ENCODE results near the gene OPA1. TPM values are rescaled to one million over a fixed set of nuclear protein-coding genes. Genes with fewer than 3 reads are reported as not detected.

OPA1 gene
- total RNA-seq, 1 donor from 2014 or later = 124 TPM

GRCh38 chr3:193637831-193638230 is 44.8 kb downstream of the OPA1 start:
- H3K36me3 ChIP-seq = peaks cover 68% of the 10 kb centered on the region
- TF ChIP-seq CTCF (IDR thresholded peaks at IDR 0.05; ENCODE audit: borderline replicate concordance) = no peak
- H3K9me3 ChIP-seq (replicated peaks) = no peaks in the 10 kb centered on the region
- no peak for DNase-seq
- no peak overlapping the region for H3K4me3 ChIP-seq
- H3K27me3 ChIP-seq (ENCODE audit: low read depth) = no peaks in the 10 kb centered on the region
- intact Hi-C loops (cut with micrococcal nuclease) = no loop called here
- no peaks in the 10 kb centered on the region for H3K4me1 ChIP-seq
- no peak overlapping the region for H3K27ac ChIP-seq (replicated peaks)

DNA sequence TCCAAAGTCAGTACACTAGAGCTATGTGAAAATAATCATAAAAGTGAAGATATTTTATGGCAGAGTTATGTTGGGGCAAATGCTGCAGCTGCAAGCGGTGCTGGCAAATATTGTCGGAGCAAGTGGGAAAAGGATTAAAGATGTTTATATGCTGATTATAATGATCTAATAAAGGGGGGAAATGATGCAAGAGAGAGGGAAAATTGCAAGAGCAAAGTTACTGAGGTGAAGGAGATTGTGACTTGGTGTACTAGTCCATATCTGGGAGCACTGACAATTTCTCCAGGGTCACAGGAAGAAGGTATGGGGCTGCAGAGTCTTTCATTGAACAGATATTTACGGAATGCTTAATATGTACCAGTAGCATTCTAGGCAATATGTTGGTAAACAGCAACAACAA is 45.8 kb downstream of the OPA1 start:
- H3K4me1 ChIP-seq = peaks cover 2% of the 10 kb centered on the region

DNA sequence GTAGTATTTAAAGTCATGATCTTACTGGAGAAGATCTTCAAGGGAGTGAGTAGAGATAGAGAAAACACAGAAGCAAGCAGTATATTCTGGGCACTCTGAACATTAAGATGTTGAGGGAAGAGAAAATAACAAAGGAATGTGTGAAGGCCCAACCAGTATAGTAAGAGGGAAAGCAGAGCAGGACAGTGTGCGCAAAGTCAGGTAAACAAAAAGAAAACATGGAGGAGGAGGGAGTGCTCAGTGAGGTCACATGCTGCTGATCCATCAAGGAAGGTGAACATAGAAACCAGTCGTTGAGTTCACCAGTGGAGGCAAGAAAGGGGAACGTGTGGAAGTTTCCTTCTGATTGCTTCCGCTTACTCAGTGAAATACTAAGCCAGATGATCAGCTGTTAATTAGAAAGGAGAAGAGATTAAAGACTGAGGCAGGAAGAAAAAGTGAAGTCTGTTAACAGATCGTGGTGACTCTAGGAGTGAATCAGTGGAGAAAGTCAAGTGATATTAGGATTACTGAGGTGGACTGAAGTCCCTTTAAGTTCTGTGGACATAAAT is 47.2 kb downstream of the OPA1 start:
- no peak for TF ChIP-seq CTCF (IDR thresholded peaks at IDR 0.05; ENCODE audit: borderline replicate concordance)
- H3K27ac ChIP-seq (replicated peaks) = no peak overlapping the region

More for the DNA sequence above, 45.8 kb downstream of the OPA1 start:
- Histone ChIP-seq H3K27ac (replicated peaks) (no peak overlapping the region), H3K9me3 (replicated peaks) (no peaks in the 10 kb centered on the region), H3K36me3 (peaks cover 78% of the 10 kb centered on the region), H3K27me3 (ENCODE audit: low read depth) (no peaks in the 10 kb centered on the region), H3K4me3 (no peak overlapping the region)
- no peak for TF ChIP-seq CTCF (IDR thresholded peaks at IDR 0.05; ENCODE audit: borderline replicate concordance)
- DNase-seq = no peak
- intact Hi-C loops (cut with micrococcal nuclease) = no loop called here

GRCh38 chr3:193640728-193641439 is 47.9 kb downstream of the OPA1 start:
- DNase-seq = no peak
- intact Hi-C loops (cut with micrococcal nuclease) = no loop called here
- Histone ChIP-seq H3K36me3 (peaks cover 90% of the 10 kb centered on the region), H3K4me1 (peaks cover 23% of the 10 kb centered on the region), H3K4me3 (no peak overlapping the region), H3K9me3 (replicated peaks) (no peaks in the 10 kb centered on the region), H3K27me3 (ENCODE audit: low read depth) (no peaks in the 10 kb centered on the region), H3K27ac (replicated peaks) (no peak overlapping the region)
- no peak for TF ChIP-seq CTCF (IDR thresholded peaks at IDR 0.05; ENCODE audit: borderline replicate concordance)

More for the DNA sequence above, 47.2 kb downstream of the OPA1 start:
- no peaks in the 10 kb centered on the region for H3K27me3 ChIP-seq (ENCODE audit: low read depth)
- no peak overlapping the region for H3K4me3 ChIP-seq
- peaks cover 90% of the 10 kb centered on the region for H3K36me3 ChIP-seq
- intact Hi-C loops (cut with micrococcal nuclease) = no loop called here
- peaks cover 16% of the 10 kb centered on the region for H3K4me1 ChIP-seq
- DNase-seq = no peak
- no peaks in the 10 kb centered on the region for H3K9me3 ChIP-seq (replicated peaks)

GRCh38 chr3:193641440-193641775 is 48.4 kb downstream of the OPA1 start:
- H3K9me3 ChIP-seq (replicated peaks) = no peaks in the 10 kb centered on the region
- DNase-seq = no peak
- no peak overlapping the region for H3K4me3 ChIP-seq
- H3K27ac ChIP-seq (replicated peaks) = no peak overlapping the region
- no peaks in the 10 kb centered on the region for H3K27me3 ChIP-seq (ENCODE audit: low read depth)
- H3K36me3 ChIP-seq = peaks cover 90% of the 10 kb centered on the region
- intact Hi-C loops (cut with micrococcal nuclease) = no loop called here
- H3K4me1 ChIP-seq = peaks cover 28% of the 10 kb centered on the region
- no peak for TF ChIP-seq CTCF (IDR thresholded peaks at IDR 0.05; ENCODE audit: borderline replicate concordance)

All from left ventricle myocardium inferior (tissue), 1 donor.